Mesothelial cell of epicardium (in vitro differentiated cells): Measurements from ENCODE around the gene GLB1L2. TPM values are rescaled to one million over a fixed set of nuclear protein-coding genes. Genes with fewer than 3 reads are reported as not detected.

Experiments used
- DNase-seq, 2 experiments: peaks; one replicate each; pipeline ENCODE4 v3.0.0; 2021; ENCODE audit warnings: low spot score in 2 of 2; ENCODE audit not compliant: unreplicated experiment in 2 of 2
- H3K27ac Mint-ChIP-seq: 2 replicates; pipeline ENCODE4 v1.8.0; 2021; ENCODE audit warnings: mixed read lengths
- H3K27me3 Mint-ChIP-seq: 2 replicates; pipeline ENCODE4 v1.8.0; 2021; ENCODE audit warnings: low read depth, mixed read lengths
- H3K36me3 Mint-ChIP-seq: 2 replicates; pipeline ENCODE4 v1.8.0; 2021; ENCODE audit warnings: mixed read lengths
- H3K4me1 Mint-ChIP-seq: 2 replicates; pipeline ENCODE4 v1.8.0; 2021; ENCODE audit warnings: mixed read lengths
- H3K4me3 Mint-ChIP-seq: 2 replicates; pipeline ENCODE4 v1.8.0; 2021; ENCODE audit warnings: mild to moderate bottlenecking, moderate library complexity, mixed read lengths
- H3K9me3 Mint-ChIP-seq: 2 replicates; pipeline ENCODE4 v1.8.0; 2021; ENCODE audit warnings: mixed read lengths
- total RNA-seq: library from RNA; stranded (reverse); gene quantifications from 3 replicates; pipeline ENCODE4 v1.2.1, GENCODE V29; 2021
- TF ChIP-seq, protein P1 (sequence below): fragments of 200-600 bp; sonication (generic); IDR thresholded peaks from one replicate; pipeline ENCODE4 v1.5.0; 2021; ENCODE audit warnings: antibody characterized with exemption; ENCODE audit not compliant: unreplicated experiment

Gene GLB1L2
- total RNA-seq, 1 donor from 2014 or later = 9.5 TPM

GRCh38 chr11:134398079-134398444 is 66.3 kb downstream of the GLB1L2 start:
- Mint-ChIP-seq H3K27me3 (peaks cover 33% of the 10 kb centered on the region), H3K9me3 (peaks cover 10% of the 10 kb centered on the region), H3K36me3 (no peaks in the 10 kb centered on the region)

DNA sequence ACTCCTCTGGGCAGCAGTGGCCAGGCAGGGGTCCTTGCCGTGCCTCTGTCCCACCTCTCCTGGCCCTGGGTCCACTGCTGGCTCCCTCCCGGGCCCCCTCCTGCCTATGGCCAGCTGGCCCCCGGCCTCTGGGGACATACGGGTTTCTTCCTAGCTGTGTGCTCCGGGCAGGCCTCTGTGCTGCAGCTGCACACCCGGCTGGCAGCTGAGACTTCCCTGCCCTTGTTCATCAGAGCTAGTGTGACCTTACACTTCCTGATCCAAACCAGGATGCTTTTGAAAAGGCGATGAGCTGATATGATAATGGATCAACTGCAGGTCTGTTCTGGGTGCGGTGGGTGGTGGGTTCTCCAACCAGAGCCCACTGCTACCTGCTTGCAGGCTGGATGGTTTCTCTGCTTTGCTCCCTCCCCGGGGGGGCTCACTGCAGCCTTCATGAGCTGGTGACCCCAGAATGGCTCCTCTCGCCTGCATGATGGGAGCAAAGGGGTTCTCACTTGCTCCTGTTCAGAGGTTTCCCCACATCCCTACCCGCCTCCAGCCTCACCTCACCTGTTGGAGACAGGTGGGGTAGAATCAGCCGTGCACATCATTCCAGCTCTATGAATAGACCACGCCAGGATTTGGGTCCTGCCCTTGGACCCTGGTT is 67.0 kb downstream of the GLB1L2 start:
- H3K4me3 Mint-ChIP-seq = no peak overlapping the region
- TF ChIP-seq, protein P1, sequence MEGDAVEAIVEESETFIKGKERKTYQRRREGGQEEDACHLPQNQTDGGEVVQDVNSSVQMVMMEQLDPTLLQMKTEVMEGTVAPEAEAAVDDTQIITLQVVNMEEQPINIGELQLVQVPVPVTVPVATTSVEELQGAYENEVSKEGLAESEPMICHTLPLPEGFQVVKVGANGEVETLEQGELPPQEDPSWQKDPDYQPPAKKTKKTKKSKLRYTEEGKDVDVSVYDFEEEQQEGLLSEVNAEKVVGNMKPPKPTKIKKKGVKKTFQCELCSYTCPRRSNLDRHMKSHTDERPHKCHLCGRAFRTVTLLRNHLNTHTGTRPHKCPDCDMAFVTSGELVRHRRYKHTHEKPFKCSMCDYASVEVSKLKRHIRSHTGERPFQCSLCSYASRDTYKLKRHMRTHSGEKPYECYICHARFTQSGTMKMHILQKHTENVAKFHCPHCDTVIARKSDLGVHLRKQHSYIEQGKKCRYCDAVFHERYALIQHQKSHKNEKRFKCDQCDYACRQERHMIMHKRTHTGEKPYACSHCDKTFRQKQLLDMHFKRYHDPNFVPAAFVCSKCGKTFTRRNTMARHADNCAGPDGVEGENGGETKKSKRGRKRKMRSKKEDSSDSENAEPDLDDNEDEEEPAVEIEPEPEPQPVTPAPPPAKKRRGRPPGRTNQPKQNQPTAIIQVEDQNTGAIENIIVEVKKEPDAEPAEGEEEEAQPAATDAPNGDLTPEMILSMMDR = no peak
- peaks cover 38% of the 10 kb centered on the region for H3K27me3 Mint-ChIP-seq
- H3K27ac Mint-ChIP-seq = no peak overlapping the region
- peaks cover 10% of the 10 kb centered on the region for H3K9me3 Mint-ChIP-seq
- no peak for DNase-seq
- H3K36me3 Mint-ChIP-seq = no peaks in the 10 kb centered on the region
- no peaks in the 10 kb centered on the region for H3K4me1 Mint-ChIP-seq

More at GRCh38 chr11:134398079-134398444, 66.3 kb downstream of the GLB1L2 start:
- H3K4me1 Mint-ChIP-seq = no peaks in the 10 kb centered on the region
- H3K4me3 Mint-ChIP-seq = no peak overlapping the region
- no peak overlapping the region for H3K27ac Mint-ChIP-seq
- DNase-seq = no peak
- TF ChIP-seq, protein P1 = no peak

GRCh38 chr11:134399293-134399654 is 67.5 kb downstream of the GLB1L2 start:
- Mint-ChIP-seq H3K4me1 (no peaks in the 10 kb centered on the region), H3K4me3 (no peak overlapping the region), H3K27ac (no peak overlapping the region), H3K27me3 (peaks cover 38% of the 10 kb centered on the region), H3K36me3 (no peaks in the 10 kb centered on the region), H3K9me3 (peaks cover 10% of the 10 kb centered on the region)
- DNase-seq = no peak
- TF ChIP-seq, protein P1 = no peak

- H3K27me3 Mint-ChIP-seq = peaks cover 41% of the 10 kb centered on the region
- no peaks in the 10 kb centered on the region for H3K4me1 Mint-ChIP-seq
- TF ChIP-seq, protein P1 = no peak
- no peak for DNase-seq
- peaks cover 10% of the 10 kb centered on the region for H3K9me3 Mint-ChIP-seq
- H3K36me3 Mint-ChIP-seq = no peaks in the 10 kb centered on the region
- H3K27ac Mint-ChIP-seq = no peak overlapping the region
- H3K4me3 Mint-ChIP-seq = no peak overlapping the region
Measured at GRCh38 chr11:134399996-134400395, 68.2 kb downstream of the GLB1L2 start.

DNA sequence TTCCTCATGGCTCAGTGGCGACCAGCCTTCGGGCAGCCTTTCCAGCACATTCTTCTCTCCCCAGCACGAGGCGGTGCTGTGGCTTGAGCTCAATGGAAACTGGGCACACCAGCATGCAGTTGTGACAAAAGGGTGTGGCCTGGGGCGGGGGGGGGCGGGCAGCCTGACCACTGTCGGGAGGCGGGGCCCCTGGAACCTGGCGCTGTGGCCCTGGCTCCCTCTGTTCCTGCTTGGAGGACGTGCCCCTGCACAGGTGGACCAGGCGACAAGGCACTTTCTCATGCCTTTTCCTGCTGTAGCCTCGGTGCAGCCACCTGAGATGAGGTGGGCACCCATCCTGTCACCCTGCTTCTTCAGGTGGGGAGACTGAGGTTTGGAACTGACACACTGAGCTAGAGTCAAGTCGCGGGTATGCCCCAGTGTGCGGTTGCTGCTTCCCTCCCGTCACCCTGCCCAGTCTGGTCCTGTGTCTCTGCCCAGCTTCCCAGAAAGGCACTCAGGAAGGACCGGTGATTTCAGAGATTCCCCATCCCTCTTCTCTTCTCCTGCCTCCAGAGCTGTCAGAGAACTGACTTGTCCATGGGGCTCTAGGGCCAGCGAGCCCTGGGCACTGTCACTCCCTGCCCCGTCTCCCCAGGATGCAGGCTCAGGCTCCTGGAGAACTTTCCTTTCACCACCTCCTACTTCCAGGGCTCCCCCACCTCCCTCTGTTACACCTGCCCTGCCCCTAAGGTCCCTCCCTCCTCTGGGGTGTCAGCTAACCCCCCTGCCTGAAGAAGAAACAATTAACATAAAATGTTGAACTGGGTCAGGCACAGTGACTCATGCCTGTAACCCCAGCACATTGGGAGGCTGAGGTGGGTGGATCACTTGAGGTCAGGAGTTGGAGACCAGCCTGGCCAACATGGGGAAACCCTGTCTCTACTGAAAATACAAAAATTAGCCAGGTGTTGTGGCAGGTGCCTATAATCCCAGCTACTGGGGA is 70.3 kb downstream of the GLB1L2 start:
- H3K4me3 Mint-ChIP-seq = no peak overlapping the region
- DNase-seq = no peak
- peaks cover 10% of the 10 kb centered on the region for H3K9me3 Mint-ChIP-seq
- no peaks in the 10 kb centered on the region for H3K36me3 Mint-ChIP-seq
- H3K27me3 Mint-ChIP-seq = peaks cover 47% of the 10 kb centered on the region
- no peak overlapping the region for H3K27ac Mint-ChIP-seq
- TF ChIP-seq, protein P1 = no peak
- no peaks in the 10 kb centered on the region for H3K4me1 Mint-ChIP-seq
